ENCODE results near the gene AQP10. TPM values are rescaled to one million over a fixed set of nuclear protein-coding genes. Genes with fewer than 3 reads are reported as not detected.
A peak's percentile ranks its signal among the peaks of the same experiment; 100 is the strongest.
"Not testable (repeated sequence)": the region's sequence is repeated elsewhere in the genome, so short reads cannot be mapped to it uniquely, and the experiment has no call there.

AQP10 gene
- not detected for polyA plus RNA-seq (2012; ENCODE audit: insufficient read depth, insufficient read length)

- H3K4me3 ChIP-seq (ENCODE audit: low read length) = no peak within 1 kb of the TSS
- no peak for DNase-seq (ENCODE audit: low read depth, low spot score)
These were observed at the start of gene AQP10 for GRCh38 chr1:154320882-154321608. AQP10 (plus strand) TSS chr1:154321093; CDS start chr1:154321156, 63 bp downstream.

DNA sequence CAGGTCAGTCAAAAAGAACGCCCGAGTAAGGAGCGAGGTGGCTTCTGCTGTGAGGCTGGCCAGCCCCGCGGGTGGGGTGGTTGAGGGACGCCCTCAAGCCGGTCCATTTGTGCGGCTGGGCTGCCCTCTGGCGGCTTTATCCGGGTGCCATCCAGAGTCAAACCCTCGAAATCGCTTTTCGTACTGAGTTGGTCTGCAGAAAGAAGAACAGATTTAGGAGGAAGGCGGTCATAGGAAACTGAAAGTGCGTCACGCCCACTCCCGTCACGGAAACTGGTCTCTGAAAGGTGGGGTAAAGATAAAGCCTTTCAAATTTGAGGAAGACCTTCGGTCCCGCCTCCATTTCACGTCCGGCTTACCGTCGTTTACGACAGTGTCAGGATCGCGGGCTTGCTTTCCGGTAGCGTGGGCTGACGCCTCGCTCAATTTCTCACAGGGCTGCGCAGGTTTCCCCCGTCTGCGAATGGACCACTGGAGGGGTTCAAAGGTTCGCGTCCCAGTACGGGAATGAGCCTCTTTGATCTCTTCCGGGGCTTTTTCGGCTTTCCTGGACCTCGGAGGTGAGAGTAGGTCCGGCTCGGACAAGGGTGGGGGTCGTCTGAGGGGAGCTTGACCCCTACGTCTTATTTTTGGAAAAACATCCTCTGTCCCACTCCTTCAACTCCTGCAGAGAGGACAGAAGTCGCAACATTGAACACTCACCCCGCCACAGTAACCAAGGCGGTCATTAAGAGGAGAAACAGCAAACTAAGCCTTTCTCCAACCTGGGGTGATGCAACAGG lies 48.5 kb upstream of the AQP10 start, which contains the start of gene HAX1:
Gene HAX1 (plus strand): TSS at position 413 of the 782 bp plus-strand sequence. CDS start 95 bp downstream, at position 508.
- H3K4me3 ChIP-seq (ENCODE audit: low read length) = peak within 1 kb of the TSS; percentile 97
- DNase-seq (ENCODE audit: low read depth, low spot score) = peak; percentile 99

- peak overlapping the region; percentile 97 for H3K4me3 ChIP-seq (ENCODE audit: low read length)
- DNase-seq (ENCODE audit: low read depth, low spot score) = no peak
These were observed 47.8 kb upstream of the AQP10 start for GRCh38 chr1:154272999-154273563.

GRCh38 chr1:154276797-154277196 lies 44.1 kb upstream of the AQP10 start:
- DNase-seq (ENCODE audit: low read depth, low spot score) = peak; percentile 16
- H3K4me3 ChIP-seq (ENCODE audit: low read length) = no peak overlapping the region

GRCh38 chr1:154287591-154287990 lies 33.3 kb upstream of the AQP10 start:
- DNase-seq (ENCODE audit: low read depth, low spot score); H3K4me3 ChIP-seq (ENCODE audit: low read length): not testable (repeated sequence)

GRCh38 chr1:154288661-154289060 lies 32.2 kb upstream of the AQP10 start:
- H3K4me3 ChIP-seq (ENCODE audit: low read length) = no peak overlapping the region
- no peak for DNase-seq (ENCODE audit: low read depth, low spot score)

- H3K4me3 ChIP-seq (ENCODE audit: low read length) = no peak overlapping the region
- DNase-seq (ENCODE audit: low read depth, low spot score) = no peak
These were observed 30.0 kb upstream of the AQP10 start for GRCh38 chr1:154290921-154291320.

- no peak overlapping the region for H3K4me3 ChIP-seq (ENCODE audit: low read length)
- DNase-seq (ENCODE audit: low read depth, low spot score) = no peak
These were observed 25.3 kb upstream of the AQP10 start for GRCh38 chr1:154295408-154296235.

DNA sequence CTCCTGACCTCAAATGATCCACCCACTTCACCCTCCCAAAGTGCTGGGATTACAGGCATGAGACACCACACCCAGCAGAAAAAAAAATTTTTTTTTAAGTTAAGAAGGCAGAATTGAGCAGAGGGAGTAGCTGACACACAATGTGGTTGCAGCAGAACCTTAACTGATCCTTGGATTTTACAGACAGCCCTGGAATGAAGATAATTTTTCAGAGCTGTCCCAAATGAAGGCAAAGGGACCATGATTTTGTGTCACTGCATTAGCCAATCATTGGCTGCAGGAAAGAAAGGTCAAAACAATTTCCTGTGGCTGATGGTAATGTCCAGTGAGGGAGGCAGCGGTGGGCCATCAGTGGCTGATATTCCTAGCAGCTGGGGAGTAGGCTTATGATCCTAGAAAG lies 19.3 kb upstream of the AQP10 start:
- no peak overlapping the region for H3K4me3 ChIP-seq (ENCODE audit: low read length)
- no peak for DNase-seq (ENCODE audit: low read depth, low spot score)

DNA sequence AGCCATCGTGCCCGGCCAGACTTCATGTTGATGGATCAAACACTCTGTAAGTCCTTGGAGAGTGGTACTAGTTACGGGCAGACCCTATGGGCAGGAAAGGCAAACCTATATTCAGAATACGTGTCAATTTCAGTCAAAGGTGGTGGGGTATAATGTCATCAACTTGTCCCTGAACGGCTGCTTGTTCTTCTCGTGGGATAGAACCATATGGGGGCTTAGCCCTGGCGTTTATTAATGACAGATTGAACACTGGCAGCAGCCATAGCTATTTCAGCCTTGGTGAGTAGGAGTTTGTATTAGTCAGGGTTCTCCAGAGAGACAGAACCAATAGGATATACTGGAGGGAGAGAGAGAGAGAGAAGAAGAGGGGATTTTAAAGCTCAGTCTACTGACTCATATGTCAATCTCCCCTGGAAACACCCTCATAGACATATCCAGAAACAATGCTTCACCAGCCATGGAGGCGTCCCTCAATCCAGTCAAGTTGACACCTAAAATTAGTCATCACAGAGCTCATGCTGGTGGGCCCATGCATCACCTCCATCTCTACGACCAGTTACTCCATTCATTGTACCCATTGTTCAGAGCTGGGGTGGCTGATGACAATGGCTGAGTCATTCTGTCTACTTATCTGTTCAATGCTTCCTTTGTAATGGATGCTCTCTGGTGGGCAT lies 16.1 kb upstream of the AQP10 start:
- H3K4me3 ChIP-seq (ENCODE audit: low read length) = no peak overlapping the region
- DNase-seq (ENCODE audit: low read depth, low spot score) = no peak

DNA sequence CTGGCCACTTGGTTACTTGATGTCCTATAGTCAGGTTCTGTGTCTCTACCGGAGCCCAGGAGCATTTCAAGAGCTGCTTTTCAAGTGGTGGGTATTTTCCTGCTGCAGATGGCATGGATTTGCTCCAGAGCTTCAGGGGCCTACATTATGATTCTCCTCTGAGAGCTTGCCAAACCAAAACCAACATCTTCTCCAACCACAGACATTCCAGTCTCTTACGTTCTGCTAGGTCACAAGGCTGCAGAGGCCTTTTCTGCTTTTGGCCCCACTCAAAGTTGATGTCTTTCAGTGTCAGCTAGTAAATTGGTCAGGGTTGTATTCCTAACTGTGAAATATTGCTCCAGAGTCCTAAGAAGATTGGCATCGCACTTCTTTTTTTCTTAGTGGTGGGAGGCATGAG lies 14.7 kb upstream of the AQP10 start:
- no peak for DNase-seq (ENCODE audit: low read depth, low spot score)
- H3K4me3 ChIP-seq (ENCODE audit: low read length) = no peak overlapping the region

- H3K4me3 ChIP-seq (ENCODE audit: low read length); DNase-seq (ENCODE audit: low read depth, low spot score): not testable (repeated sequence)
These were observed 13.1 kb upstream of the AQP10 start for GRCh38 chr1:154307670-154308270.

DNA sequence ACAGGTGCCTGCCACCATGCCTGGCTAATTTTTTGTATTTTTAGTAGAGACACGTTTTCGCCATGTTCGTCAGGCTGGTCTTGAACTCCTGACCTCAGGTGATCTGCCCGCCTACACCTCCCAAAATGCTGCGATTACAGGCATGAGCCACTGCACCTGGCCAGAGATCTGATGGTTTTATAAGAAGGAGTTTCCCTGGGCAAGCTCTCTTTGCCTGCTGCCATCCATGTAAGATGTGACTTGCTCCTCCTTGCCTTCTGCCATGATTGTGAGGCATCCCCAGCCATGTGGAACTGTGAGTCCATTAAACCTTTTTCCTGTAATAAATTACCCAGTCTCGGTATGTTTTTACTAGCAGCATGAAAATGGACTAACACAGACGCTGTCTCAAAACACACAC lies 11.8 kb upstream of the AQP10 start:
- not testable (repeated sequence) for DNase-seq (ENCODE audit: low read depth, low spot score); H3K4me3 ChIP-seq (ENCODE audit: low read length)

- not testable (repeated sequence) for DNase-seq (ENCODE audit: low read depth, low spot score); H3K4me3 ChIP-seq (ENCODE audit: low read length)
These were observed 8.4 kb upstream of the AQP10 start for GRCh38 chr1:154312229-154313065.

DNA sequence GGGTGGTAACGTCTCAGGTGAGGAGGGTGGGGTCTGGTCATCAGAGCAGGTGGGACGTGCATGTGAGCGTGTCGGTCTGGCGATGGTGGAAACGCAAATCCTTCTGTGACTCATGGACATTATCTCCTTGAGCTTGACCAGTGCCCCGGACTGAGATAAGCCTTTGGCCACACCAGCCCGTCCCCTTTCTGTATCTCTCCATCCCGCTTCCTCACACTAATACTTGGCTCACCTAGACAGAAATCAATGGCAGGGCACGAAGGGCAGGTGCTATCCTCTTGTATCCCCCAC lies 7.9 kb upstream of the AQP10 start:
- DNase-seq (ENCODE audit: low read depth, low spot score) = no peak
- H3K4me3 ChIP-seq (ENCODE audit: low read length) = no peak overlapping the region

DNA sequence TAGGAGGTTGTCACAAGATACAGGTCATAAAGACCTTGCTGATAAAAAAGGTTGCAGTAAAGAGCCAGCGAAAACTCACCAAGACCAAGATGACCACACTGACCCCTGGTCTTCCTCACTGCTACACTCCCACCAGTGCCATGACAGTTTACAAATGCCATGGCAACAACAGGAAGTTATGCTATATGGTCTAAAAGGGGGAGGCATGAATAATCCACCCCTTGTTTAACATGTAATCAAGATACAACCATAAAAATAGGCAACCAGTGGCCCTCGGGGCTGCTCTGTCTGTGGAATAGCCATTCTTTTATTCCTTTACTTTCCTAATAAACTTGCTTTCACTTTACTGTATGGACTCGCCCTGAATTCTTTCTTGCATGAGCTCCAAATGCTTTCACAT lies 6.7 kb upstream of the AQP10 start:
- not testable (repeated sequence) for DNase-seq (ENCODE audit: low read depth, low spot score)

DNA sequence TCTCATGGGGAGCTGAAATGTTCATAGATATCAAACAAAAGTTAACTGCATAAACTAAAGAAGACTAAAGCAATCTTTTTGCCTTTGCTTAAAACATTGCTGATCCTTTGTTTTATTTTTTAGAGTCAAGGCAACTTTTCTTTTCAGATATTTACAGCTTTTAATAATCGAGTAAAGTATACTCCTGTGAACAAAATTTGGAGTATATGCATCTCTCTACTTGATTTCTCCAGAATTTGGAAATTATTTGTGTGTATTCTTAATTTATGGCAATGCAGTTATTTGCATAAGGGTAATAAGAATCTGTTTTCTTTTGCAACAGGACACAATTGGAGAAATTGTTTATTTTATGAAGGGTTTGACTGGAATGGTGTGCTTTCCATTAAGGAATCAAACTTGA lies 4.2 kb upstream of the AQP10 start:
- no peak for DNase-seq (ENCODE audit: low read depth, low spot score)

More for the DNA sequence above, 6.7 kb upstream of the AQP10 start:
- H3K4me3 ChIP-seq (ENCODE audit: low read length) = not testable (repeated sequence)

DNA sequence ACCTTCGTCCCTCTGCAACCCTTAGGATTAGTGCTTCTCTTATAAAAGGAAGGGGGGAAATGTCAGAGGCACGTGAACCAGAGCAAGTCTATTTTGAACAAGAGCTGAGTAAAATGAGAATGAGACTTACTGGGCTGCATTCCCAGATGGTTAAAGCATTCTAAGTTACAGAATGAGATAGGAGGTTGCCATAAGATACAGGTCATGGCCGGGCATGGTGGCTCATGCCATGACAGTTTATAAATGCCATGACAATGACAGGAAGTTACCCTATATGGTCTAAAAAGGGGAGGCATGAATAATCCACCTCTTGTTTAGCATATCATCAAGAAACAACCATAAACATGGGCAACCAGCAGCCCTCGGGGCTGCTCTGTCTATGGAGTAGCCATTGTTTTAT lies 2.5 kb upstream of the AQP10 start:
- DNase-seq (ENCODE audit: low read depth, low spot score) = no peak
- H3K4me3 ChIP-seq (ENCODE audit: low read length) = no peak overlapping the region

More for the DNA sequence above, 4.2 kb upstream of the AQP10 start:
- H3K4me3 ChIP-seq (ENCODE audit: low read length) = no peak overlapping the region
